EH (cell line): ENCODE results near the gene RPL18A.

ENCODE experiments used
- DNase-seq: peaks from one replicate; pipeline ENCODE4 v3.0.0-alpha.2; 2015; ENCODE audit warnings: low read depth

The RPL18A gene

GRCh38 chr19:17859533-17860330 lies at the start of gene RPL18A:
Gene RPL18A (plus strand): TSS chr19:17859910. CDS start chr19:17859957, 47 bp downstream.
- DNase-seq = peak; percentile 100

GRCh38 chr19:17811103-17811502 lies 48.6 kb upstream of the RPL18A start:
- no peak for DNase-seq

- no peak for DNase-seq
Measured at GRCh38 chr19:17811681-17812080, 48.0 kb upstream of the RPL18A start.

GRCh38 chr19:17812099-17812498 lies 47.6 kb upstream of the RPL18A start:
- no peak for DNase-seq

GRCh38 chr19:17817668-17818363 lies 41.9 kb upstream of the RPL18A start:
- DNase-seq = no peak

GRCh38 chr19:17821190-17821589 lies 38.5 kb upstream of the RPL18A start, which contains the start of gene INSL3:
Gene INSL3 (minus strand): TSS chr19:17821519. CDS start chr19:17821506, 13 bp downstream.
- DNase-seq = no peak

GRCh38 chr19:17824339-17824738 lies 35.4 kb upstream of the RPL18A start:
- no peak for DNase-seq

GRCh38 chr19:17826508-17827056 lies 33.1 kb upstream of the RPL18A start:
- no peak for DNase-seq

GRCh38 chr19:17829855-17830566 lies 29.7 kb upstream of the RPL18A start:
- peak; percentile 63 for DNase-seq

- peak; percentile 80 for DNase-seq
Measured at GRCh38 chr19:17830567-17831418, 28.9 kb upstream of the RPL18A start.

- no peak for DNase-seq
Measured at GRCh38 chr19:17831419-17831888, 28.3 kb upstream of the RPL18A start.

- DNase-seq = no peak
Measured at GRCh38 chr19:17832443-17833208, 27.1 kb upstream of the RPL18A start.

GRCh38 chr19:17834350-17835181 lies 25.1 kb upstream of the RPL18A start:
- peak; percentile 9 for DNase-seq

- DNase-seq = peak; percentile 14
Measured at GRCh38 chr19:17835182-17836006, 24.3 kb upstream of the RPL18A start.

GRCh38 chr19:17836530-17836929 lies 23.2 kb upstream of the RPL18A start:
- no peak for DNase-seq

- no peak for DNase-seq
Measured at GRCh38 chr19:17837972-17838371, 21.7 kb upstream of the RPL18A start.

- DNase-seq = no peak
Measured at GRCh38 chr19:17840019-17840418, 19.7 kb upstream of the RPL18A start.

GRCh38 chr19:17841371-17841809 lies 18.3 kb upstream of the RPL18A start:
- DNase-seq = no peak
